Metanephros (tissue), 1 donor: Measurements from ENCODE around the gene LRATD1. TPM values are rescaled to one million over a fixed set of nuclear protein-coding genes. Genes with fewer than 3 reads are reported as not detected.

Experiments used
- total RNA-seq: library from RNA; depleted of rRNA; stranded (reverse); fragments of >200 nt; gene quantifications from one replicate; pipeline ENCODE4 v1.2.3, GENCODE V29; 2014

Gene LRATD1
- 18.8 TPM for total RNA-seq

DNA sequence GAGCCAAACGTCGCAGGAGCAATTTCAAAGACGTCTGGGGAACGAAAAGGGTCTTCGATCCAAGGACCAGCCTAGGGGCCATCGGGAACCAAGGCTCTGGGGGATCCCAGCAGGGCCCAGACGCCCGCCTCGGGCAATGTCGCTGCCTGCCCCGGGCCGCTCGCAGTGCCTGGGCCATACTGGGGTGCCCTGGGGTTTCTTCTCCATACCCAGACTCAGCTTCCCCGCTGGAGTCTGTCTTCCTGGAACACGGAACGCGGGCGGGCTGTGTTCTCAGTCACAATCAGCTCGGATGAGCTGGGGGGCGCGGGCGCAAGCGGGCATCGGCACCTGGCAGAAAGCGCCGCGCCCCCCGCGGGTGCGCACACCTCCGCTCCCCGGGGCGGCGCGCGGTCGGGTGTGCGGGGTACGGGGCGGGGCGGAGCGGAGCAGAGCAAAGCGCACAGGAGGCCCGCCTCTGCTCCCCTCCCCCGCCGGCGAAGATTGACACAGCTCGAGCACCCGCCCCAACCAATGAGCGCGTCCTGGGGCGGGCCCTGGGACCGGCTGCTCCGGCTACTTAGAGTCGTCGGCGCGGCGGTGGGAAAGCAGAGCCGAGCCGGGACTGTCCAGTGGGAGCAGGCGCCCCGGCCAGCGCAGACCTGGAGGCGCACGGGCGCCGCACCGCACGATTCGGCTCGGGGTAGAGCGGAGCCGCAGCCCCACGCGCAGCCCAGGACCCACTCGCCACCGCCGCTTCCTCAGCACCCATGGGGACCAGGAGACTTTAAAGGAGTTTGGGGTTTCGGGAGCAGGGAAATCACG, at the start of gene LRATD1:
TSS of gene LRATD1 (plus strand) at position 585 of the 804 bp plus-strand sequence. CDS start 1,263 bp downstream, outside the sequence.

